Hypothalamus (tissue), 51 donors: ENCODE data around the gene TIMM50.
"Not testable (repeated sequence)": the region's sequence is repeated elsewhere in the genome, so short reads cannot be mapped to it uniquely, and the experiment has no call there.

Source experiments
- DNase-seq, 51 donors: peaks; one replicate each; lab custom pipeline; 2025; lab: John Stamatoyannopoulos, UW

Gene TIMM50

DNA sequence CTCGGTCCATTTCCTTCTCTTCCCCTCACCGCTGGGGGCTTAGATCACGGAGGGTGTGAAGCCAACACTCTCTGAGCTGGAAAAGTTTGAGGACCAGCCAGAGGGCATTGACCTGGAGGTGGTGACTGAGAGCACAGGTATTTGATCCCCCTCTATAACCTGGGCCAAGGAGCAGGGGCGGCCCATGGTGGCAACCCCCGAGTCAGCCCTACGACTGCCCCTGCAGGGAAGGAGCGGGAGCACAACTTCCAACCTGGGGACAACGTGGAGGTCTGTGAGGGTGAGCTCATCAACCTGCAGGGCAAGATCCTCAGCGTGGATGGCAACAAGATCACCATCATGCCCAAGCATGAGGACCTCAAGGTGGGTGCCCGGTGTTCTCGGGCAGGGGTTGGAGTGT, 11.6 kb upstream of the TIMM50 start:
- DNase-seq, result no peak

DNA sequence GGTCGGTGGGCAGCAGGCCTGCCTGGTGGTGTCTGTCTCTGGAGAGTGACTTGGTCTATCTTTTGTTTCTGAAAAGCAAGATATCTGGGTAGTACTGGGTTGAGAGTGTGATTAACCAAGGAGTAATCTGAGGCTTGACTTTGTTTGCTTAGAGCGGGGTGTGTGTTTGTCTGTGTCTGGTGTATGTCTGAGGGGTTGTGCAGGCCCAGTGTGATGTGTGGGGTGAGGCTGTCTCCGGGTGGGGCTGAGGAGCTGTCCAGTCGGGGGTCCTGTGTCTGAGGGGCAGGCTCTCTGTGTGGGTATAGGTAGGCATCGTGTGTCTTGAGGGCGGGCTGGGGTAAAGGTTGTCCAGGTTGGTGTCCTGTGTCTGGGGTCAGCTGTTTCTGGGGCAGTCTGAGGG, 11.1 kb upstream of the TIMM50 start:
- no peak for DNase-seq

DNA sequence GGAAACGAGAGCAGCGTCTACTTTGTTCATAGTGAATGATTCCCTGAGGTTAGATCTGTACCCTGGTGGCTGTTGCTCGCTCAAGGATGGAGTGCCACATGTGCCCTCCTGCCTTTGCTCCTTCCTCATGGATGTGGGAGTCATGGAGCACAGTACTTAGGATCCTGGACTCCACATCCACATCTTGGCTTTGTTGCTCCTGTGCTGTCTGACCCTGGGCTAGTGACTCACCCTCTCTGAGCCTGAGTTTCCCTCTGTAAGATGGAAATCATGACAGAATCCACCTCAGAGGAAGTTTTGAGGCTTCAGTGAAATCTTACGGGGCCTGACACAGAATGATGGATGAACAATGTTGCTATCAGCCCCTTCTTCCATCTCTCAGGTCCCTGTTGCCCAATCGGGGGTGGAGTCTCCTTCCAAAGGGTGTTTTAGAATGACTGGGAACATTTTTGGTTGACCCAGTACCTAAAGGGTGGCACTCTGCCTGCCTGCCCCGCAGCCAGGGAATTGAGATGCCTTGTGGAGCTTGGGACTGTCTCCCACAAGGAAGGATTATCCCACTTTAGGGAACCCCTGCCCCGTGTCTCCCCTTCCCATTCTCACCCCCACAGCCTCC, 9.8 kb upstream of the TIMM50 start:
- no peak for DNase-seq

DNA sequence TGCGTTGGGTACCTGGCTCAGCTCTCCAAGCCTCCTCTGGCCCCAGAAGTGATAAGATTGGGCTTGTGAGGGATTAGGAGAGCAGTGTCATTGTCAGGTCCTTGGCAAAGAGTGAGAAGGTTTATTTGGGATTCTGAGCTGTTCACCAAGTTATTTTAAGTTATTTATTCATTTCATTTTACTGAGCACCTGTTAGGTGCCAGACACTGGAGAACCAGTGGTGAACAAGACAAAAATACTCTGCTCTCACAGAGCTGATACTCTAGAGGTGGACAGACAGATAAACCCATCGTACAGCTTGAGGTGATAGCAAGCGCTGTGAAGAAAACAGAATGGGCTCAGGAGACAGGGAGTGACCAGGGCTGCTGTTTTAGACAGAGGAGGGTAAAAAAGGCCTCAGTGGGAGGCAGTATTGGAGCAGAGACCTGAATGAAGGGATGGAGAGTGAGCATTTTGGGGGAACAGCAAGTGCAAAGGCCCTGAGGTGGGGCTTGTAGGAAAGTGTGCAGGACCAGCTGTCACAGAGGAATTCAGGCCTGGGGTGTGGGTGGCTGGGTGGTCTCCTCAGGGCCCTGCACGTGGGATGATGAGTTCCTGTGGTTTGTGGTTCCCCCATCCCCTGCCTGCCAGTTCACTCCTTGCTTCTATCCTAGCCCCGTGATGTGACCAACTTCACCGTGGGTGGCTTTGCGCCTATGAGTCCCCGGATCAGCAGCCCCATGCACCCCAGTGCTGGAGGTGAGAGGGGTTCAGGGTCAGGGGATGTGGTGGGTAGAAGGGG, 8.7 kb upstream of the TIMM50 start:
- no peak for DNase-seq

DNA sequence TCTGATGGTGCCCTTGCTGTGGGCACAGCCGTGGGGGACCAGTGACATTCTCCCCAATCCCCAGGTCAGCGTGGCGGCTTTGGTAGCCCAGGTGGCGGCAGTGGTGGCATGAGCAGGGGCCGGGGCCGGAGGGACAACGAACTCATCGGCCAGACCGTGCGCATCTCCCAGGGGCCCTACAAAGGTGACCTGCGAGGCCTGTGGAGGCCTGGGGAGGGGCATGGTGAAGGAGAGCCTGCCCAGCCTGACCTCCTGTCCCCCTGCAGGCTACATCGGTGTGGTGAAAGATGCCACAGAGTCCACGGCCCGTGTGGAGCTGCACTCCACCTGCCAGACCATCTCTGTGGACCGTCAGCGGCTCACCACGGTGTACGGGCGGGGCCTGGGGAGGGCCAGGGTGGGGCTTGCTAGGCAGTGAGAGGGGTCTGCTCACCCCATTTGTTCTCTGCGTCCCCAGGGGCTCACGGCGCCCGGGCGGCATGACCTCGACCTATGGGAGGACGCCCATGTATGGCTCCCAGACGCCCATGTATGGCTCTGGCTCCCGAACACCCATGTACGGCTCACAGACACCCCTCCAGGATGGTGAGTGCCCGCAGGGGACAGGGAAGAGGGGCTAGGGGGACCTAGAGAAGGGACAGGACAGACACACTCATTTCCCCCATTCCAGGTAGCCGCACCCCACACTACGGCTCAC, 7.7 kb upstream of the TIMM50 start:
- DNase-seq, result no peak

DNA sequence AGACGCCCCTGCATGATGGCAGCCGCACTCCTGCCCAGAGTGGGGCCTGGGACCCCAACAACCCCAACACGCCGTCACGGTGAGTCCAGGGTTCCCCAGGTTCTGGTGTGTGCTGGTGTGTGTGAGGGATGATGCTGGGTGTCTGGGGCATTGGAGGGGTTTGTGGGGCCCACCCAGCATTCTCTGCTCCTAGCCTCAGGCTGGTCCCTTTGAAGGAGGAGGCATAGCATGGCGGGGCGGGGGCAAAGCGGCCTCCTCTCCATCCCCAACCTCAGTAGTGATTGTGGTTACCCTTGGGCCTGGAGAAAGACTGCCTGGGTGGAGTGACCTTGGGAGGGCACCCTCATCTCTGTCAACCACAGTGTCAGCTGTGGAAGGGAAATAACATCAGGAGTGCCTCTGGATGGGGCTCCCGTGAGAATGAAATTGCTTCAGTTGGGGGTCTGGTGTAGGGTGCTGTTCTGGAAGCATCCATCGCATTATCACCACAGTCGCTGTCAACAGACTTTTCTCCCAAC, 7.1 kb upstream of the TIMM50 start:
- no peak for DNase-seq

DNA sequence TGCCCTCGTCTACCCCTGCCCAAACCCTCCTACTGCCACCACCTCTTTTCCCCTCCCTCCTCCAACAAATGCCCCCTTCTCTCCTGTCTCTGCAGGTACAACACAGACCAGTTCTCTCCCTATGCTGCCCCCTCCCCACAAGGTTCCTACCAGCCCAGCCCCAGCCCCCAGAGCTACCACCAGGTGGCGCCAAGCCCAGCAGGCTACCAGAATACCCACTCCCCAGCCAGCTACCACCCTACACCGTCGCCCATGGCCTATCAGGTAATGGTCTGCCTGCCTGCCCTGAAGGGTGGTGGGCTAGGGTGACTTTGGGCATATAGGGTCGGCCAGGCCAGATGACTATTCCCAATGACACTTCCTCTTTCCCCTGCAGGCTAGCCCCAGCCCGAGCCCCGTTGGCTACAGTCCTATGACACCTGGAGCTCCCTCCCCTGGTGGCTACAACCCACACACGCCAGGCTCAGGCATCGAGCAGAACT, 6.5 kb upstream of the TIMM50 start:
- DNase-seq, result peak in 34 of 51 donors; percentile 0 to 52 (median 16)

DNA sequence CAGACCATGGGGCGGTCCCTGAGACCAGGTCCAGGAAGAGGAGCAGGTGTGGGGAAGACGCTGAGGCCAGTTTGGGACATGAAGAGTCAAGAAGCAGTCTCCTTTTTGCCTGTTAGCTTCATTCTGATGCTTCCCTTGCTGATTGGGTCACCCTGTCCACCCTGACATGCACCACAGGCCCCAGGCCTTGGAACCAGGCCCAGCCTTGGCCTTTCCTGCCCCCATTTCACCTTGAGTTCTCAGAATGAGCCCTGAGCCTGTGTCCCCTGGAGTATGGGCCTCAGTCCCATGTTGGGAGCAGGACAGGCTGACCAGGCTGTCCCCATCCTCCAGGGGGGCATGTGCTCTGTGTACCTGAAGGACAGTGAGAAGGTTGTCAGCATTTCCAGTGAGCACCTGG, 4.9 kb upstream of the TIMM50 start:
- no peak for DNase-seq

DNA sequence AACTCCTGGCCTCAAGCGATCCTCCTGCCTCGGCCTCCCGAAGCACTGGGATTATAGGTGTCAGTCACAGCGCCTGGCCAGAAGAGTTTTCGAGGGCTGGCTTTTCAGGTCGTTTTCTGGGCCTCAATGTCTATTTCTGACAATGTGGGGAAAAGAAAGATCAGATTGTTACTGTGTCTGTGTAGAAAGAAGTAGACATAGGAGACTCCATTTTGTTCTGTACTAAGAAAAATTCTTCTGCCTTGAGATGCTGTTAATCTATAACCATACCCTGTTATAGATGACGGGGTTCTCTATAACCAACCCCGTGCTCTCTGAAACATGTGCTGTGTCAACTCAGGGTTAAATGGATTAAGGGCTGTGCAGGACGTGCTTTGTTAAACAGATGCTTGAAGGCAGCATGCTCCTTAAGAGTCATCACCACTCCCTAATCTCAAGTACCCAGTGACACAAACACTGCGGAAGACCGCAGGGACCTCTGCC, 1.3 kb upstream of the TIMM50 start:
- DNase-seq, result not testable (repeated sequence)

DNA sequence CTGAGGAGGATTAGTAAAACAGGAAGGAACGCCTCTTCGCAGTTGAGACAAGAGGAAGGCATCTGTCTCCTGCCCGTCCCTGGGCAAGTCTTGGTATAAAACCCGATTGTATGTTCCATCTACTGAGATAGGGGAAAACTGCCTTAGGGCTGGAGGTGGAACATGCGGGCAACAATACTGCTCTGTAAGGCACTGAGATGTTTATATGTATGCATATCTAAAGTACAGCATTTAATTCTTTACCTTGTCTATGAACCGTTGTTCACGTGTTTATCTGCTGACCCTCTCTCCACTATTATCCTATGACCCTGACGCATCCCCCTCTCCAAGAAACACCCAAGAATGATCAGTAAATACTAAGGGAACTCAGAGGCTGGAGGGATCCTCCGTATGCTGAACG, 722 bp upstream of the TIMM50 start:
- peak in 4 of 51 donors; percentile 1 to 8 (median 2) for DNase-seq

DNA sequence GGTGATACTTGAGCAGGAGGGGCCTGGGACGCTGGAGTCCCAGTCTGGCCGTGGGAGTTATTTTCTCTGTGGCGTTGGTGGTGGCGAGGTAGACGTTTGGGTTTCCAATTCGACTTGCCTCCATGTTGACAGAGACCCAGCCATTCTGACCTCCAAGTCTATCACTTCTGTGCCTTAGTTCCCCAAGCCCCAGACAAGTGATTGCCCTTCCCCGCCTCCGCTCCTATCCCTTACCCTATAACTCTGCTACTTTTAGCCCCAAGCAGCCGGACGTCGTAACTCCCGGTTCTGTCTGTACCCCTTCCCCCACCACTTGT, 549 bp downstream of the TIMM50 start:
- DNase-seq, result no peak

DNA sequence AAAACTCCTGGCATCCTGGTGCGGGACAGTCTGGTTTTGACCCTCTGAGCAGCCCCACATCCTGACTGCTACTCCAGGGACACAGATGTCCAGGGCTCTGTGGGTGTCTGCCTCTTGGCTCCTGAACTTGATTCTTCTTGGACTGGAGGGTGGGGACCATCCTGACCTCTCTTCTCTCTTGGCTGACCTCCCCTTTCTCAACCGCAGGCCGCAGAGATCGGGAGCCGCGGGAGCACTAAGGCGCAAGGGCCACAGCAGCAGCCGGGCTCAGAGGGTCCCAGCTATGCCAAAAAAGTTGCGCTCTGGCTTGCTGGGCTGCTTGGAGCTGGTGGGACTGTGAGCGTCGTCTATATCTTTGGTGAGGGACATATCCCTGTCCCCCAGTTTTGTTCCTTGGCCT, 1.0 kb downstream of the TIMM50 start:
- DNase-seq, result no peak

DNA sequence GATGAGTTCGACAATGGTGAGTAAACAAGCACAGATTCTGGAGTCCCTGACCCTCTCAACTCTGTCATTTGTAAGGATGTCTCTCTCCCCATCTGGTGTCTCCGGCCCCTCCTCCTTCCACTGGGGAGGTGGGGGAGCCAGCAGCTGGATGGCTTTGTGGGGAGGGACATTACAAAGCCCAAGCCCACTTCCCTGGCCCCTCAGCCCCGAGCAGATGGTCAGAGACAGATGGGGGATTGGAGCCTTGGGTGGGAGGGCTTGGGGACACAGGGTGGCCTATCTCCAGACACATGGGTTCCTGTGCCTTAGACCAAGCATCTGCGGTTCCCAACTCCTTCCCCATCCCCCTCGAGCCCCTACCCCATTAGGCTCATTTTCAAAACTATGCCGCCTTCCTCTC, 2.5 kb downstream of the TIMM50 start:
- DNase-seq, result no peak

DNA sequence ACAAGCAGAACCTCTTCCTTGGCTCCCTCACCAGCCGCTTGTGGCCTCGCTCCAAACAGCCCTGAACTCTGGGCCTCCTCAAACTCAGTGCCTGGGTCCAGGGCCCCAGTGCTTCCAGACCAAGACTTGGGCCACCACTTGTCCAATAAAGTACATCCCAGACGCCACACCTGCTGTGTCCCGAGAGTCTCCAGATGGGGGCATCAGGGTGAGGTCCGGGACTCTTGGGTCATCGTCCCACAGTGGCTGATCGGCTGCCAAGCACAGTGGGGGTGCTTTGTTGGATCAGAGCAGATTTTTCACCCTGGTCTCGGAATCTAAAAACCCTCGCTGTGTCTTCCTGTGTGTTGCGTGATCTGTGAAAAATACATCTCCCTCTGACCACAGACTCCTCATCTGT, 9.1 kb downstream of the TIMM50 start:
- no peak for DNase-seq

DNA sequence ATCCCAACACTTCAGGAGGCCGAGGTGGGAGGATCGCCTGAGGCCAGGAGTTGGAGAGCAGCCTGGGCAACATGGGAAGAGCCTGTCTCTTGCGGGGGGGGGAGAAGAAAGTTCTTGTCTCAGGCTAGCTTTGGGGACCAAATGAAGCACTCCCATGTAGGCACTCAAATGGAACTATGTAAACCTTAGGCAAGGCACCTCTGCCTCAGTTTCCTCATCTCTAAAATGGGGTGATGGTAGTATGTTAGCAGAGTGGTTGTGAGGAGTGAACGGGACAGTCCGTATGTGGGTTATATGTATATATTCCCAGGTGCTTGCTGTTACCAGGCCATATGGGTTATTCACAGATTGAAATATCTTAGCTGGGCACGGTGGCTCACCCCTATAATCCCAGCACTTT, 11.6 kb downstream of the TIMM50 start:
- no peak for DNase-seq

DNA sequence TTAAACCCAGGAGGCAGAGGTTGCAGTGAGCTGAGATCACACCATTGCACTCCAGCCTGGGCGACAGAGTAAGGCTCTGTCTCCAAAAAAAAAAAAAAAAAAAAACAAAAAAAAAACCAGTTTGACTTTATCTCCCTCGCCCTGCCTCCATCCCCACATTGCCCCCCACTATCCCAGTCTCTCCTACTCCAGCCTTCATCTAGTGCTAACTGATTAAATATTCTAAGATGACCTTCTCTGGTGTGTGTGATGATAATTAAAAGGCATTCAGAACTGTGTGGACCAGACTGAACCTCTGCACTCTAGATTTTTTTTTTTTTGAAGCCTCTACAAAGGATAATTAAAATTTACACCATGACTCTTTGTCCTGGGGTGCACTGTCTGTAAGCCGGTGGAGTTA, 12.2 kb downstream of the TIMM50 start:
- DNase-seq, result no peak

DNA sequence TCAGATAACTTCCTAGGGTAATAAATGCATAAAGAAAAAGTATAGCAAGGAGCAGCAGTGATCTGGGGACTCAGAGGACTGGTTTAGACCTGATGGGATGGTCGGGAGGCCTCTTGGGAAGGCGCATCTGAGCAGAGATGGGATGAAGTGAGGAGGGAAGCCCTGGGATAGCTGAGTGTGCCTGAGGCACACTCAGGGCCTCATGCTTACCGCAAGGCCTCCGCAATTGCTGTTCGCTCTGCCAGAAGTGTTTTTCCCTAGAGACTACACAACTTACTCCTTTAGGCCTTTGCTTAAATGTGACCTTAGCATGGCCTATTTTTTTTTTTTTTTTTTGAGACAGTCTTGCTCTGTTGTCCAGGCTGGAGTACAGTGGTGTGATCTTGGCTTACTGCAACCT, 14.0 kb downstream of the TIMM50 start:
- DNase-seq, result no peak

DNA sequence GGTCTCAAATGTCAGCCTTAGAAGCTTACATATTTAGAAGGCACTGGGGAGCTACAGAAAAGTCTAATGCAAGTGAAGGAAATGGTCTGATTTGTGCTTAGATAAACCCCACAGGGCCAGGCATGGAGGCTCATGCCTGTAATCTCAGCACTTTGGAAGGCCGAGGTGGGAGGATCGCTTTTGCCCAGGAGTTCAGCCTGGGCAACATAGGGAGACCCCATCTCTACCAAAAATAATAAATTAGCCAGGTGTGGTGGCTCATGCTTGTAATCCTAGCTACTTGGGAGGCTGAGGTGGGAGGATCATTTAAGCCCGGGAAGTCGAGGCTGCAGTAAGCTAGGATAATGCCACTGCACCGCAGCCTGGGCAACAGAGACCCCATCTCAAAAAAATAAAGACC, 15.4 kb downstream of the TIMM50 start:
- DNase-seq, result no peak

DNA sequence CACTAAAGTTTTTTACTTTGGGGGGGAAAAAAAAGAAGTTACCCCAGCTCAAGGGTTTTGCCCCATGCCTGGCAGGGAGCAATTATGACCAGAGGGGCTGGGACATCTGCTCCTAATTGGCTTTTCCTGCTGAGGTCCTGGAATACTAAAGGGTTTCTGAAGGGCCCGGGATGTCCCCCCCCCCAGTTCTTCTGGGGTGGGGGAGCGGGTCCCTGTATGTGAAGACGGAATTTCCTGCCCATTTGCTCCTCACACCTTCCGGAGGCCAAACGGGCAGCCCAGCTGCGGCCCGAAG, 17.0 kb downstream of the TIMM50 start:
- peak in 2 of 51 donors; percentile 2 to 5 for DNase-seq

DNA sequence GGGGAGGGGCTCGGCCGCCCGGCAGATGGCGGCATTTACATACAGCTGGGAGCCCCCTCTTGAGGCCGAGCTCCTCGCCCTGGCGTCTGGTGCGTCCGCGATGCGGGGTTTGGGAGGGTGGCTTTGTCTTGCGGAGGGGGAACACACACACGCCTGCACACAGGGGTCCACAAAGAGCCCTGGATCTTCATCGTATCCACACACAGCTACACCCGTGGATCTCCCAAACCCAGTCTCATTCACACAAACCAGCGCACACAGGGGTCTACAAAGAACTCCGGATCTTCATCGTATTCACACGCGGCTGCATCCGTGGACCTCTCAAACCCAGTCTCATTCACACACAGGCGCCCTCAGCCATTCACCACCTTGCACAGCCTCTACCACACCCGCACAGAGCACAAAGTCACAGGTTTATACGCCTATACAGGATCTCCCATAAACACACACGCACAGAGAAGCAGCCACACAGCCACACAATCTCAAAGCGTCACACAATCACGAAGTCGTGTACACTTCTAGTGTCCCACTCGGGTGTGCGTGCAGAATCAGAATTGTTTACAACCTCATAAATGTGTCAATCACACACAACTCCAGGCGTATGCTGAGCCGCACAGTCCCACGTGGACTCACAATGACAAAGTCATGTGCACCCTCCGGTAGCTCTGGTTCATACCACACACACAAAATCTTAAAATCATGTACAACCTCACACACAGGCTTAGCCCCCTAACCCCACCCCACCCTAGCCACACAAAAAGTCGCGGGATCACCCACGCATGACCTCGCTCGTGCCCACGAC, 17.6 kb downstream of the TIMM50 start:
- DNase-seq, result peak in 22 of 51 donors; percentile 4 to 60 (median 18)
